Hair follicular keratinocyte (primary cell): Measurements from ENCODE around the gene DCDC2B. TPM values are rescaled to one million over a fixed set of nuclear protein-coding genes. Genes with fewer than 3 reads are reported as not detected.

Source experiments
- total RNA-seq: library from RNA; depleted of rRNA; stranded (reverse); fragments of >200 nt; gene quantifications from 2 replicates; pipeline ENCODE4 v1.2.3, GENCODE V29; 2015

The DCDC2B gene
- total RNA-seq = not detected in 2 replicates

GRCh38 chr1:32208891-32209328 lies at the start of gene DCDC2B:
Gene DCDC2B, plus strand, starts transcription at chr1:32209089. Its CDS starts 5 bp downstream, at chr1:32209094.

GRCh38 chr1:32179443-32180185 lies 29.3 kb upstream of the DCDC2B start, which contains the start of gene TXLNA:
Gene TXLNA, plus strand, starts transcription at chr1:32179675. Its CDS starts 671 bp downstream, at chr1:32180346.

DNA sequence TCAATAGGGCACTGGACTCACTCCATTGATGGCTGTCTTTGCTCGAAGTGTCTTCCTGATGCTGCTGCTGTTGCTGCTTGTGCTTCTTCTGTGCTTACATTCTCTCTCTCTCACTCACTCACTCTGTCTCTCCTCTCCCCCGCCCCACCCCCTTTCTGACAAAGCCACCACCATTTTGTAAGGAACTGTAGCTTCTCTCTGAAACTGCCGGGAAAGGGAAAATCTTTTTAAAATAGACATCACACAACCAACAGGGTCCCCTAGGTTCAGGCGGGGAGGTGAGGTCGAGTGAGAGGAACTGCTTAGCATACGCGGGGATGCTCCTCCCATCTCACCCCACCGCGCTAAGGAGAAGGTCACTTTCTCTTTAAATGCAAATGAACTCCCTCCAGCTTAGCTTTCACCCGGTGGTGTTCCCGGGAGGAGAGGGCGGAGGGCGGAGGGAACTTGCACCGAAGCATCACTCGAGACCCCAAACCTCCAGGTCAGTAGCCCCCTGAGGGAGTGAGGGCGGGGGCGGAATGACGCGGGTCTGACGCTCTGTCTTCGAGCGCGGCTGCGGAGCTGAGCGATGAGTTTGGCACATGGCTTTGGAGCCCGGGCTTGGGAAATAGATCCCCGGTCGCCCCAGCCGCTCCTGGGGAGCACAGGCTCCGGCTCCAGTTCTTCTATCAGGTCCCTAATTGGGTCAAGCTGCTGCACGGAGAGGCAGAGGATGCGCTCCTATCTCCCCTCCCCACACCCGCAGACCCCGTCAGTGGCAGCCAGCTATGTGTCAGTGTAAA lies 8.5 kb upstream of the DCDC2B start, which contains the start of gene CCDC28B:
Gene CCDC28B (plus strand): TSS at position 370 of the 785 bp plus-strand sequence. CDS start 1,341 bp downstream, outside the sequence.

DNA sequence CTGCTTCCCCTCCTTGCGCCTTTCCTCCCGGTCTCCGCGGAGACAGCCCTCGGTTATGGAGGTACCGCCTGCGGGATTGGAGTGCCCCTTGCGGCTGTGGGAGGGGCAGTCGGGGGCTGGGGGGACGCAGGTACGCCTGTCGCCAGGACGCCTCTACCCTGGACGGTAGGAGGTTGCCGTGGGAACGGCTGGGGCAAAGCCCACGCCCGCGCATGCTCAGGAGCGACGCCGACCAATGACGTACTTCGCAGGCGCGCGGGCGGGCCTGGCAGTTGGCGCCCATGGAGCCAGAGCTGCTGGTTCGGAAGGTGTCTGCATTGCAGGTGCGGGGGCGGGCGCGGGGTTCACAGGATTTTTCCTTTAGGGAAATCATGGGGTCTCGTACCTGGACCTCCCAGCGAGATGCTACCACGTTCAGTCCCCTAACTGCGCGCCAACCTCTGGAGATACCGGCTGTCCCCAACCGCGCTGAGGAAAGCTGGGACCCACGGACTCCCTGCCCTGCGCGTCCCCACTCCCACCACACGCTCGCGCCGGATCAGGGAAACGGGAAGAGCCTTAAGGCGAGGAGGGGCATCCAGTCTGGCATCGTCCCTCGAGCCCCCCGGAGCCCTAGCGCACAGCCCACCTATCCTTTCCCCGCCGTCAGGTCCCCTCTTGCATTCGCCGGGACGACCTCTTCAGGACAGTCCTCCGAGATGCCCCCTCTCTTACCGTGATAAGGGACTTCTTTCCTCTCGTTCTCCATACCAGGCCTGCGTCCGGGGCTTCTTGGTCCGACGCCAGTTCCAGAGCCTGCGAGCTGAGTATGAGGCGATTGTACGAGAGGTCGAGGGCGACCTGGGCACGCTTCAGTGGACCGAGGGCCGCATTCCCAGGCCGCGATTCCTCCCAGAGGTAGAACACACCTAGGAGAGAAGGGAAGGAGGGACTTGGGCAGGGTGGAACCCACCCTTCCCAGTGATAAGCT lies 3.2 kb upstream of the DCDC2B start, which contains the start of gene IQCC:
Gene IQCC (plus strand): TSS at position 271 of the 970 bp plus-strand sequence. CDS start 11 bp downstream, at position 282.

DNA sequence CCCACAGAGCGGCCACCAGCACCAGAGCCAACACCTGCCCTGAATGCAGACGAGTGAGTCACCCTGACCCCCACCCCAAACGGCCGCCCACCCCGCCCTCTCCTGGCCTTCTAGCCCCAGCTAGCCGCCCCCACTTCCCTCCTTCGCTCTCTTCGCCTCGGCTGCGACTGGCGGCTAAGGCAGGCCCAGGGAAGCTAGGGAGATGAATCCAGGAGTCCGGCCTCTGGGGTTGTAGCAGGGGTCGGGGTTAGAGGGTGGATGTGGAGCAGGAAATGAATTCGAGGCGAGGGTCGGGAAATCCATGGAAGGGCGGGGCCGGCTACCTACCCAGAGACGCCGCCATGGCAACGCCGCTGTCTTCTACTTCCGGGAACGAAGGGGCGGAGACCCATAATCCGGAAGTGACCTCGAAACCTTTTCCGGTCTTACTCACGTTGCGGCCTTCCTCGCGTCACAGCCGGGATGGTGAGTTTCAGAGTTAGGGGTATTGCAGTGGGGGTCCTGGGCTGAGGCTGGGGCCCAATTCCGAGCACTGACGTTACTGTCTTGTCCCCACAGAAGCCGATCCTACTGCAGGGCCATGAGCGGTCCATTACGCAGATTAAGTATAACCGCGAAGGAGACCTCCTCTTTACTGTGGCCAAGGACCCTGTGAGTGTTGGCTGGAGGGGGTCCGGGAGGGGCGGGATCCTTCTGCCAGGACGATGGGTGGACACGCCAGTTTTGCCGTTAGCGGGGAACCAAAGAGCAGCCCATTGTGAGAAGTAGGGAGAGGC lies 13.3 kb downstream of the DCDC2B start, which contains the start of the genes EIF3I and TMEM234:
Gene EIF3I (plus strand): TSS at position 428 of the 776 bp plus-strand sequence. CDS start 35 bp downstream, at position 463.
Gene TMEM234 (minus strand): TSS at position 374 of the 776 bp plus-strand sequence. CDS start 31 bp downstream, at position 343.

GRCh38 chr1:32246888-32247273 lies 38.0 kb downstream of the DCDC2B start, which contains the start of gene FAM167B:
Gene FAM167B, plus strand, starts transcription at chr1:32247222. Its CDS starts 200 bp downstream, at chr1:32247422.

DNA sequence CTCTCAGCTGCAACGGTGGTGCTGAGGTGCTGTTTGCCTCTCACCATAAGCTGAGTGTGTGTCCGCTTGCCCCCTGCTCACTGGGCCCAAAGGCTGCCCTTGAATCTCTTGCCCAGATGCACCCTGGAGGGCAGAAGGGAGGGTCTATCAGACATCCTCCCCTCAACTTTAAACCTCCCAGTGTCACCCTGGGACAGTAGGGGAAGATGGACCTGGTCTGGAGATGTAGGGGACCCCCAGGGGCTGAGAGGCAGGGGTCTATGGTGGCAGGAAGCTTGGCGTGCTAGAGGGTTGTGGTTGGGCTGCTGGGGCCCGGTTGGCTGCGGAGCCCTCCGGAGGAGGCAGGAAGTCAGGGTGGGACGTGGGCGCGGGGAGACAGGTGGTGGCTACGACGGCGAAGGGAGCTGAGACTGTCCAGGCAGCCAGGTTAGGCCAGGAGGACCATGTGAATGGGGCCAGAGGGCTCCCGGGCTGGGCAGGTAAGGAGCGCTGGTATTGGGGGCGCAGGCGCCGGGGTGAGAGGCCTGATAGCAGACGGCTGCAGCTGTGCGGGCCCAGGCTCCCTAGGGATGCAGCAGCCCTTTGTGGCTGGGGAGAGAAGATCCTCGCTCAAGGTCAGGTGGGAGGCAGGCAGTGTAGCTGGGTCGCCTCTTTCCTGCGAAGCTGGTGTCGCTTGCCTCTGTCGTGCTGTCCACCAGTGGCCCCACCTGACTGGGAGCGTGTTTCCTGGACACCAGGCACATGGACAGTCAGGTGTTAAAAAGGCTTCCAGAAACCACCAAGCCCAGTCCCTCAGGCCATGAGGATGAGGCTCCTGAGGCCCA lies 42.2 kb downstream of the DCDC2B start, which contains the start of gene LCK:
Gene LCK (plus strand): TSS at position 373 of the 824 bp plus-strand sequence. CDS start 23,065 bp downstream, outside the sequence.

Other genes starting within 250 kb of the DCDC2B start
- gene KHDRBS1, start 195.2 kb upstream of the DCDC2B start, total RNA-seq = 70.8 and 87.9 TPM in 2 replicates
- 5.2 and 6.1 TPM in 2 replicates for gene TMEM39B, start 136.2 kb upstream of the DCDC2B start, total RNA-seq
- gene KPNA6, start 101.0 kb upstream of the DCDC2B start, total RNA-seq = 37.1 and 43.7 TPM in 2 replicates
- 44.2 and 46.2 TPM in 2 replicates for gene TXLNA, start 29.4 kb upstream of the DCDC2B start, total RNA-seq
- 9.0 and 10.8 TPM in 2 replicates for gene CCDC28B, start 8.5 kb upstream of the DCDC2B start, total RNA-seq
- 0.94 and 4.3 TPM in 2 replicates for gene IQCC, start 3.4 kb upstream of the DCDC2B start, total RNA-seq
- 7.2 and 13.5 TPM in 2 replicates for gene TMEM234, start 13.3 kb downstream of the DCDC2B start, total RNA-seq
- gene EIF3I, start 13.3 kb downstream of the DCDC2B start, total RNA-seq = 421 and 448 TPM in 2 replicates
- gene FAM167B, start 38.1 kb downstream of the DCDC2B start, total RNA-seq = not detected in 2 replicates
- 0.84 and 0.86 TPM in 2 replicates for gene LCK, start 42.2 kb downstream of the DCDC2B start, total RNA-seq
- 70.8 and 91.0 TPM in 2 replicates for gene HDAC1, start 83.0 kb downstream of the DCDC2B start, total RNA-seq
- 11.9 and 18.0 TPM in 2 replicates for gene MARCKSL1, start 127.1 kb downstream of the DCDC2B start, total RNA-seq
- gene FAM229A, start 153.4 kb downstream of the DCDC2B start, total RNA-seq = 1.2 and 1.5 TPM in 2 replicates
- gene TSSK3, start 153.4 kb downstream of the DCDC2B start, total RNA-seq = not detected in 2 replicates
- gene BSDC1, start 185.4 kb downstream of the DCDC2B start, total RNA-seq = 34.3 and 51.9 TPM in 2 replicates